Keratinocyte (primary cell): ENCODE results near the gene CSAG1. TPM values are rescaled to one million over a fixed set of nuclear protein-coding genes. Genes with fewer than 3 reads are reported as not detected.
"Not testable (repeated sequence)": the region's sequence is repeated elsewhere in the genome, so short reads cannot be mapped to it uniquely, and the experiment has no call there.

Experiments used
- DNase-seq: peaks from one replicate; pipeline ENCODE4 v3.0.0-alpha.2; 2011; ENCODE audit warnings: low read depth, missing footprints, low spot score
- FAIRE-seq: peaks from 2 replicates; lab custom pipeline; 2011; peaks lifted over from hg19 to GRCh38; lab: Jason Lieb, UNC
- H2AFZ ChIP-seq: 2 replicates; pipeline ENCODE4 v1.6.0; 2012; ENCODE audit warnings: low read length, control low read depth, inconsistent platforms; ENCODE audit not compliant: control insufficient read depth
- H3K27ac ChIP-seq: 2 replicates; pipeline ENCODE4 v1.5.1; 2011; ENCODE audit warnings: low read length; ENCODE audit not compliant: control insufficient read depth, insufficient read depth
- H3K27me3 ChIP-seq: 3 replicates; pipeline ENCODE4 v1.6.0; 2011; ENCODE audit warnings: low read length; ENCODE audit not compliant: control insufficient read depth, insufficient read depth; ENCODE audit errors: extremely low read depth
- H3K36me3 ChIP-seq, 2 experiments: 2 replicates in 1 of 2; 3 replicates in 1 of 2; pipeline ENCODE4 v1.5.1; 2011; ENCODE audit warnings: low read length in 2 of 2, mild to moderate bottlenecking in 1 of 2; ENCODE audit not compliant: control insufficient read depth in 2 of 2, insufficient read depth in 2 of 2; ENCODE audit errors: extremely low read depth in 1 of 2
- H3K4me1 ChIP-seq: 3 replicates; pipeline ENCODE4 v1.5.1; 2011; ENCODE audit warnings: low read length; ENCODE audit not compliant: control insufficient read depth, insufficient read depth; ENCODE audit errors: extremely low read depth
- H3K4me2 ChIP-seq: 3 replicates; pipeline ENCODE4 v1.6.0; 2011; ENCODE audit warnings: low read depth, low read length; ENCODE audit not compliant: control insufficient read depth, insufficient read depth; ENCODE audit errors: extremely low read depth
- H3K4me3 ChIP-seq, 3 experiments: fragments of 200-600 bp in 1 of 3; sonication (generic) in 1 of 3; 2 replicates in 2 of 3; 3 replicates in 1 of 3; pipeline ENCODE4 v1.5.1; 2011 to 2016; ENCODE audit warnings: low read length in 3 of 3, mild to moderate bottlenecking in 3 of 3, control low read depth in 2 of 3, inconsistent platforms in 1 of 3, low read depth in 1 of 3, mixed read lengths in 1 of 3, mixed run types in 1 of 3, moderate library complexity in 1 of 3; ENCODE audit not compliant: control insufficient read depth in 2 of 3, insufficient read depth in 2 of 3; ENCODE audit errors: extremely low read depth in 1 of 3
- H3K79me2 ChIP-seq: 2 replicates; pipeline ENCODE4 v1.6.0; 2012; ENCODE audit warnings: low read length; ENCODE audit not compliant: control insufficient read depth, insufficient read depth
- H3K9ac ChIP-seq: 3 replicates; pipeline ENCODE4 v1.6.0; 2011; ENCODE audit warnings: low read length; ENCODE audit not compliant: control insufficient read depth, insufficient read depth; ENCODE audit errors: extremely low read depth
- H3K9me1 ChIP-seq: 3 replicates; pipeline ENCODE4 v1.6.0; 2011; ENCODE audit warnings: low read length; ENCODE audit not compliant: control insufficient read depth, insufficient read depth; ENCODE audit errors: extremely low read depth
- H3K9me3 ChIP-seq: 2 replicates; pipeline ENCODE4 v1.5.1; 2012; ENCODE audit warnings: low read depth, low read length; ENCODE audit not compliant: control insufficient read depth
- H4K20me1 ChIP-seq: 3 replicates; pipeline ENCODE4 v1.6.0; 2011; ENCODE audit warnings: low read length; ENCODE audit not compliant: control insufficient read depth, insufficient read depth; ENCODE audit errors: extremely low read depth
- EZH2 ChIP-seq: IDR thresholded peaks from one replicate; pipeline ENCODE4 v1.6.1; 2012; ENCODE audit warnings: inconsistent platforms, mild to moderate bottlenecking, low read length, moderate library complexity
- dilution Hi-C: fragments of 300-500 bp; cut with MboI; formaldehyde crosslinking; loops from one replicate; pipeline ENCODE4 v1.7.0; 2020; ENCODE audit warnings: low sequenced_read_pairs; ENCODE audit not compliant: extremely low pct_ligation_motif_present
- polyA plus RNA-seq, 5 experiments: library from polyadenylated mRNA; depleted of rRNA in 3 of 5; stranded (reverse) in 3 of 5; stranded (forward) in 1 of 5; unstranded in 1 of 5; fragments of >200 nt; gene quantifications; 1 replicate in 1 of 5; 2 replicates in 3 of 5; 3 replicates in 1 of 5; pipeline versions ENCODE4 v1.2.1 to v1.2.3, GENCODE V29; 2011 to 2012; ENCODE audit warnings: missing spikeins in 2 of 5, low read depth in 1 of 5, low replicate concordance in 1 of 5
- TF ChIP-seq, protein P1 (sequence below), 3 experiments: IDR thresholded peaks in 1 of 3; conservative IDR thresholded peaks in 1 of 3; optimal IDR thresholded peaks in 1 of 3; 2 replicates in 2 of 3; 3 replicates in 1 of 3; pipeline versions ENCODE3 to v1.5.1; 2011; ENCODE audit warnings: low read length in 3 of 3, mild to moderate bottlenecking in 3 of 3, moderate library complexity in 2 of 3, control low read depth in 1 of 3, inconsistent platforms in 1 of 3; ENCODE audit not compliant: insufficient read depth in 2 of 3; ENCODE audit errors: extremely low read depth in 1 of 3

CSAG1 gene
- polyA plus RNA-seq, 1 donor (not counting 4 experiments of a cell fraction or from before 2014, with no cell fraction given): not detected

DNA sequence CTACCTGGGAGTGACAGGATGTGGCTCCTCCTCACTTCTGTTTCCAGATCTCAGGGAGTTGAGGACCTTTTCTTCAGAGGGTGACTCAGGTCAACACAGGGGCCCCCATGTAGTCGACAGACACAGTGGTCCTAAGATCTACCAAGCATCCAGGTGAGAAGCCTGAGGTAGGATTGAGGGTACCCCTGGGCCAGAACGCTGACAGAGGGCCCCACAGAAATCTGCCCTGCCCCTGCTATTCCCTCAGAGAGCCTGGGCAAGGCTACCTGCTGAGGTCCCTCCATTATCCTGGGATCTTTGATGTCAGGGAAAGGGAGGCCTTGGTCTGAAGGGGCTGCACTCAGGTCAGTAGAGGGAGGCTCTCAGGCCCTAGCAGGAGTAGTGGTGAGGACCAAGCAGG is 1.6 kb upstream of the CSAG1 start:
- Histone ChIP-seq H4K20me1 (no peaks in the 10 kb centered on the region), H3K79me2 (no peaks in the 10 kb centered on the region), H3K9me3 (no peaks in the 10 kb centered on the region), H3K4me3 (no peak overlapping the region), H3K27me3 (no peaks in the 10 kb centered on the region), H2AFZ (no peak overlapping the region), H3K9me1 (no peaks in the 10 kb centered on the region), H3K27ac (no peak overlapping the region), H3K36me3 (no peaks in the 10 kb centered on the region), H3K9ac (no peak overlapping the region), H3K4me2 (no peak overlapping the region), H3K4me1 (no peaks in the 10 kb centered on the region)
- no peak for DNase-seq
- no peak for FAIRE-seq
- dilution Hi-C loops: no loop called here
- TF ChIP-seq EZH2: no peak
- TF ChIP-seq, protein P1, sequence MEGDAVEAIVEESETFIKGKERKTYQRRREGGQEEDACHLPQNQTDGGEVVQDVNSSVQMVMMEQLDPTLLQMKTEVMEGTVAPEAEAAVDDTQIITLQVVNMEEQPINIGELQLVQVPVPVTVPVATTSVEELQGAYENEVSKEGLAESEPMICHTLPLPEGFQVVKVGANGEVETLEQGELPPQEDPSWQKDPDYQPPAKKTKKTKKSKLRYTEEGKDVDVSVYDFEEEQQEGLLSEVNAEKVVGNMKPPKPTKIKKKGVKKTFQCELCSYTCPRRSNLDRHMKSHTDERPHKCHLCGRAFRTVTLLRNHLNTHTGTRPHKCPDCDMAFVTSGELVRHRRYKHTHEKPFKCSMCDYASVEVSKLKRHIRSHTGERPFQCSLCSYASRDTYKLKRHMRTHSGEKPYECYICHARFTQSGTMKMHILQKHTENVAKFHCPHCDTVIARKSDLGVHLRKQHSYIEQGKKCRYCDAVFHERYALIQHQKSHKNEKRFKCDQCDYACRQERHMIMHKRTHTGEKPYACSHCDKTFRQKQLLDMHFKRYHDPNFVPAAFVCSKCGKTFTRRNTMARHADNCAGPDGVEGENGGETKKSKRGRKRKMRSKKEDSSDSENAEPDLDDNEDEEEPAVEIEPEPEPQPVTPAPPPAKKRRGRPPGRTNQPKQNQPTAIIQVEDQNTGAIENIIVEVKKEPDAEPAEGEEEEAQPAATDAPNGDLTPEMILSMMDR (optimal IDR thresholded peaks at IDR 0.05 in 1 of 3, IDR thresholded peaks at IDR 0.05 in 1 of 3, conservative IDR thresholded peaks at IDR 0.05 in 1 of 3; ENCODE audit: extremely low read depth in 1 of 3, insufficient read depth in 2 of 3, low read length in 3 of 3): no peak

DNA sequence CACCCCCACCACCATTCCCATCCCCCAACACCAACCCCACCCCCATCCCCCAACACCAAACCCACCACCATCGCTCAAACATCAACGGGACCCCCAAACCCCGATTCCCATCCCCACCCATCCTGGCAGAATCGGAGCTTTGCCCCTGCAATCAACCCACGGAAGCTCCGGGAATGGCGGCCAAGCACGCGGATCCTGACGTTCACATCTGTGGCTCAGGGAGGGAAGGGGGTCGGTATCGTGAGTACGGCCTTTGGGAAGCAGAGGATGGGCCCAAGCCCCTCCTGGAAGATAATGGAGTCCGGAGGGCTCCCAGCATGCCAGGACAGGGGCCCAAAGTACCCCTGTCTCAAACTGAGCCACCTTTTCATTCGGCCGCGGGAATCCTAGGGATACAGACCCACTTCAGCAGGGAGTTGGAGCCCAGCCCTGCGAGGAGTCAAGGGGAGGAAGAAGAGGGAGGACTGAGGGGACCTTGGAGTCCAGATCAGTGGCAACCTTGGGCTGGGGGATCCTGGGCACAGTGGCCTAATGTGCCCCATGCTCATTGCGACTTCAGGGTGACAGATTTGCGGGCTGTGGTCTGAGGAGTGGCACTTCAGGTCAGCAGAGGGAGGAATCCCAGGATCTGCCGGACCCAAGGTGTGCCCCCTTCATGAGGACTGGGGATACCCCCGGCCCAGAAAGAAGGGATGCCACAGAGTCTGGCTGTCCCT is 780 bp upstream of the CSAG1 start:
- DNase-seq, H3K4me1 ChIP-seq, H3K9me3 ChIP-seq, H3K4me2 ChIP-seq, H3K4me3 ChIP-seq, dilution Hi-C loops, H3K27ac ChIP-seq, H3K36me3 ChIP-seq, H2AFZ ChIP-seq, H3K9ac ChIP-seq, H3K9me1 ChIP-seq, FAIRE-seq, H4K20me1 ChIP-seq, H3K79me2 ChIP-seq, H3K27me3 ChIP-seq: not testable (repeated sequence)

DNA sequence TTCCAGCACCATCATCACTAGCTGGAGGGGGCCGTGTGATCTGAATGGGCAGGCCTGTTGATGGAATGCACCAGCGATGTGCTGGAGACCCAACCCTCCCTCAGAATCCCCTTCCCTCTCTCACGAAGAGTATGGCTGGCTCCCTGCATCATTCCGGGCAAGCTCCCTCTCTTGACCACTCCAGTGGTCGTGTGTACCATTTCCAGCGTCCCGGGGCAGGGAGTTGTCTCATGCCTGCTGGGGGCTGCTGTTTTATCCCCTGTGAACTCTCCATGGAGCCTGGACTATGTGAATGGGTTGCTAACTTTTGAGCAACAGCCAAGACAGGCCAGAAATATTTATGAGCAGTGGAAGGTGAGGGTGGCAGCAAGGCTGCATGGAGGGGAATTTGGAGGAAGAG is 8.1 kb downstream of the CSAG1 start:
- FAIRE-seq (no peak), DNase-seq (no peak)
- no peaks in the 10 kb centered on the region for H3K9me3 ChIP-seq
- no peak overlapping the region for H2AFZ ChIP-seq
- no peak for TF ChIP-seq EZH2
- TF ChIP-seq, protein P1 (optimal IDR thresholded peaks at IDR 0.05 in 1 of 3, IDR thresholded peaks at IDR 0.05 in 1 of 3, conservative IDR thresholded peaks at IDR 0.05 in 1 of 3; ENCODE audit: extremely low read depth in 1 of 3, insufficient read depth in 2 of 3, low read length in 3 of 3): no peak
- H3K79me2 ChIP-seq: no peaks in the 10 kb centered on the region
- dilution Hi-C loops: no loop called here
- no peak overlapping the region for H3K4me2 ChIP-seq
- no peaks in the 10 kb centered on the region for H3K27me3 ChIP-seq
- H3K36me3 ChIP-seq: no peaks in the 10 kb centered on the region
- no peak overlapping the region for H3K4me3 ChIP-seq
- H3K27ac ChIP-seq: no peak overlapping the region
- no peak overlapping the region for H3K9ac ChIP-seq
- no peaks in the 10 kb centered on the region for H3K9me1 ChIP-seq
- no peaks in the 10 kb centered on the region for H3K4me1 ChIP-seq
- no peaks in the 10 kb centered on the region for H4K20me1 ChIP-seq
